HT1080 (cell line): ENCODE measurements around the gene KRTAP4-9. TPM values are rescaled to one million over a fixed set of nuclear protein-coding genes. Genes with fewer than 3 reads are reported as not detected.
"Not testable (repeated sequence)": the region's sequence is repeated elsewhere in the genome, so short reads cannot be mapped to it uniquely, and the experiment has no call there.

Experiments used
- DNase-seq: peaks from one replicate; pipeline ENCODE4 v3.0.0-alpha.2; 2015; ENCODE audit warnings: low read depth
- total RNA-seq: library from RNA; depleted of rRNA; stranded (reverse); fragments of >200 nt; shearing (Covaris generic); gene quantifications from 2 replicates; pipeline ENCODE4 v1.2.3, GENCODE V29; 2014

KRTAP4-9 gene
- total RNA-seq, 1 experiment from 2014 or later: 0.29 TPM

- DNase-seq: no peak
These were observed 9.1 kb upstream of the KRTAP4-9 start for GRCh38 chr17:41096055-41096454.

GRCh38 chr17:41098042-41098441 lies 7.1 kb upstream of the KRTAP4-9 start, which contains the start of gene KRTAP4-8:
TSS of gene KRTAP4-8 (minus strand) at chr17:41098142. CDS start at chr17:41098084, 58 bp downstream.
- DNase-seq: no peak

- DNase-seq: peak; percentile 32
These were observed 6.7 kb upstream of the KRTAP4-9 start for GRCh38 chr17:41098481-41098880.

GRCh38 chr17:41099682-41100480 lies 5.3 kb upstream of the KRTAP4-9 start:
- DNase-seq: peak; percentile 87

- DNase-seq: peak; percentile 80
These were observed 3.5 kb upstream of the KRTAP4-9 start, which contains the start of gene KRTAP4-16 for GRCh38 chr17:41101586-41102259. TSS of gene KRTAP4-16 (minus strand) at chr17:41102209. CDS start at chr17:41102209, 0 bp downstream.

- DNase-seq: no peak
These were observed 1.3 kb upstream of the KRTAP4-9 start for GRCh38 chr17:41103896-41104295.

- DNase-seq: not testable (repeated sequence)
These were observed 677 bp upstream of the KRTAP4-9 start for GRCh38 chr17:41104386-41105038.

GRCh38 chr17:41107941-41108450 lies 2.8 kb downstream of the KRTAP4-9 start:
- DNase-seq: peak; percentile 55

- DNase-seq: not testable (repeated sequence)
These were observed 3.7 kb downstream of the KRTAP4-9 start for GRCh38 chr17:41108728-41109386.

GRCh38 chr17:41111151-41111885 lies 6.1 kb downstream of the KRTAP4-9 start:
- no peak for DNase-seq

- no peak for DNase-seq
These were observed 11.1 kb downstream of the KRTAP4-9 start for GRCh38 chr17:41116297-41116696.

- not testable (repeated sequence) for DNase-seq
These were observed 12.7 kb downstream of the KRTAP4-9 start, which contains the start of gene KRTAP4-11 for GRCh38 chr17:41117846-41118386. TSS of gene KRTAP4-11 (minus strand) at chr17:41118373. CDS start at chr17:41118315, 58 bp downstream.

GRCh38 chr17:41118721-41119120 lies 13.5 kb downstream of the KRTAP4-9 start:
- no peak for DNase-seq

- peak; percentile 45 for DNase-seq
These were observed 14.8 kb downstream of the KRTAP4-9 start for GRCh38 chr17:41119696-41120690.

GRCh38 chr17:41121742-41122141 lies 16.6 kb downstream of the KRTAP4-9 start:
- no peak for DNase-seq

GRCh38 chr17:41123292-41123990 lies 18.3 kb downstream of the KRTAP4-9 start:
- DNase-seq: not testable (repeated sequence)

- not testable (repeated sequence) for DNase-seq
These were observed 18.8 kb downstream of the KRTAP4-9 start, which contains the start of gene KRTAP4-12 for GRCh38 chr17:41123991-41124371. TSS of gene KRTAP4-12 (minus strand) at chr17:41124182. CDS start at chr17:41124122, 60 bp downstream.

- DNase-seq: no peak
These were observed 19.9 kb downstream of the KRTAP4-9 start for GRCh38 chr17:41125064-41125463.
